22Rv1 (cell line): ENCODE results near the gene AP5B1.

Source experiments
- CTCF ChIP-seq: fragments of 450-650 bp; IDR thresholded peaks from 2 replicates; pipeline ENCODE4 v1.5.1; 2017; ENCODE audit warnings: mild to moderate bottlenecking
- ZFX ChIP-seq: fragments of 450-650 bp; IDR thresholded peaks from 2 replicates; pipeline ENCODE4 v1.6.1; 2017; ENCODE audit warnings: antibody characterized with exemption, borderline replicate concordance

GRCh38 chr11:65776196-65776595, 4.6 kb downstream of the AP5B1 start:
- no peak for TF ChIP-seq CTCF
- no peak for TF ChIP-seq ZFX
